HG02759 (cell line): ENCODE measurements around the gene DPYD.

Experiments
- ATAC-seq: cut with Tn5 transposase; IDR thresholded peaks from one replicate; pipeline ENCODE4 v1.9.1; 2021; ENCODE audit warnings: mild to moderate bottlenecking, moderate library complexity; ENCODE audit not compliant: unreplicated experiment

DPYD gene

DNA sequence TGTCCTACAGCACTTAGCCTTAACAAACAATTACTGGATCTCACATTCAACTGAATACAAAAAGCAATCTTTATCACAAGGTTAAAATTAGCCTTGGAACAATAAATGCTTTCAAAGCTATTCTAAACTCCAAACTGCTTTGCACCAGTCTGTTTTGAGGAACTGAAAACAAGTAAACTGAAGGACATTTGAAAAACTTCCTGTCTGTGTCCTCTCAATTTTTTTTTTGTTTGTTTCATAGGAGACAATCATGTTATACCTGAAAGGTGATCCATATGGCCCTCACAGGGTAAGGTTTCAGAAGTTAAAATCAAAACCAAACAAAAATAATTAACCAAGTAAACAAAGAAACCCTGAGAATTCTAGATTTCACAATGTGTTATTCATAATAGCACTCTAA lies 459.1 kb downstream of the DPYD start:
- peak; percentile 90 for ATAC-seq

DNA sequence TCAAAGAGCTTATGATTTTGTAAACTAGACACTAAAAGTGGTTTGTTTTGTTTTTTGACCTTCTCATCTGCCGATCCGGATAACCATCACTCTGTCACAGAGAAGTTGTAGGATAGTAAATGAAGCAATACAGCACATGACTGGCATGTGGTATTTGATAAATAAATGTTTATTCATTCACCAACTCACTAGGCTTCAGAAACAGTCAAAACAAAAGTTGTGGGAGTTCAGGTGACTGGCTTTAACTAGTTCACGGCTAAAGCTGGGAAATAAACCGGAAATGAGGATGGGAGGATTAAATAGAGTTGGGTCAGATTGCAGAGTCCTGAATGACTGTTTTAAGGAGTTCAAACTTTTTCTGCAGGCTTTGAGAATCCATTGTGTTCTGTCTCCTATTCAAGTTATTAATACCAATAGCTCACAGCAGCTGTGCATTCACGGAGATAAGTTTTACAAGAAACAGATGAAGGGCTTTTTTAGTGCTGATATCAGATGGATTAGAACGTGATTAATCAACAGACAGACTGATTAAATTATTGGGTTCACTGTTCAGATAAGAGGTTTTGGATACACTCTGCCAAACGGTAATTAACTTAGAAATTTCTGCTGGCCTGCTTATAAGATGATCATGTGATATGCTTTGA lies 463.3 kb downstream of the DPYD start:
- ATAC-seq: no peak

DNA sequence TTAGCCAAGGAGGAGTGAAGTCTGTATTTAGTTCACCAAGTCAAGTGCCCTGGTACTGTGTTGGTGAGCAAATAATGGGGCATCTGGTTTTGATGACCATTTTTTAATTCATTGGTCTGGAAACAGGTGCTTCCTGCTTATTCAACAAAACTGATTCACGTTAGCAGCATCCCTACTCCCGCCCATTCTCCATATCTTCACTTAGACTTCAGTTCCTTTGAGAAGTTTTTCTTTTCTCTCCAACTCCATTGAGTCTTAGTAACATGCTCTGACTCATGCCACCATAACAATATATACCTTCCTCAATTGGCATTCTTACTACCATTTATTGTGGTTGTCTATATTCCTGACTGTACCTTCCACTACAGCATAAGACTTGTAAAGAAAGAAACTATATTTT lies 468.9 kb downstream of the DPYD start:
- ATAC-seq: no peak

DNA sequence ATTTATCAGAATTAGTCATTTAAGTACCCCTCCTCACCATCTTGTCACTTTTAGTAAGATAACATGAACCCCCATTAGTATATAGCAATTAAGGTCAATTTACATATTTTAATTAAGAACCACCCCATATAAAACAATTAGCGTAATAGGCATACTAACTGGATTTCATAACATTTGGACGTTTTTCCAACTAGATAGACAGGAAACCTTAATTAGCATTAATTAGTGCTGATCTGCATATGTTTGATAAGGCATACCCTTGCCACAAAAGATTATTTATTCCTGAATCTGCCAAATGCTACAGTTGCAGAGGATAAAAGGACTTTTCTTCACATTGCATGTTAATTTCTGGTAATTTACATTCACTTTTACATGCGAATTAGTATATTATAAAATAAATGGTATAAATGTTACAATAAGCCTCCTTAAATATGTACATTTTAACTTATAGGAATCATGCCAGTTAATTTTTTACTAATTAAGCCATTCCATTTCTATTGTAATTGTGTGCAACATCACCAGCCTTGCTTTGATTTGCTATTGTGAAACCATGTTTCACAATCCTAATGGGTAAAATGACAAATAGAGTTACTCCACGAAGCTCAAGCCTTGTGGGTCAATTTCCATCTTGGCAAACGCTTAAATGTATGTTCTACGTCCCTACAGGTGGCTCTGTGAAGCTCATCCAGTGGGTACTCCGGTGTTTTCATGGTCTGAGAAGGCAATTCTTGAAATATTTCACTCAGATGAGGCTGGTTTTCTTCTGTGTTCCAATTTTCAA lies 469.6 kb downstream of the DPYD start:
- ATAC-seq: no peak

DNA sequence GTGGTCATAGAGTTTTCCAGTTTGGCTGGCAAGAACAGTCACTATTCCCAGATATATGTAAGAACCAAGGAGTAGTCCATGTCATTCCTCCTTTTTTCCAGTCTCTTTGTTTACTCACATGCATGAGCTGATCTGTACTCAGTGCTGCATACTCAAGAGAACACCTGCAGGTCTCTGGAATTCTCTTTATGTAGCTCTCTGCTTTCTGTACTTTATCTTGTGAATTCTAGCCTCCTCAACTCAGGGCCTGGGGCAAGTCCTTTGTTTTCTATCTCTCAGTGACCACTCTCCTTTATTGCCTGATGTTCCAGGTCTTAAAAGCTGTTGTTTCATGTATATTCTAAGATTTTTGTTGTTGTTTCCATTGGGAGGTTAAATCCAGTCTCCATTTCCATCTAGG lies 478.9 kb downstream of the DPYD start:
- no peak for ATAC-seq

DNA sequence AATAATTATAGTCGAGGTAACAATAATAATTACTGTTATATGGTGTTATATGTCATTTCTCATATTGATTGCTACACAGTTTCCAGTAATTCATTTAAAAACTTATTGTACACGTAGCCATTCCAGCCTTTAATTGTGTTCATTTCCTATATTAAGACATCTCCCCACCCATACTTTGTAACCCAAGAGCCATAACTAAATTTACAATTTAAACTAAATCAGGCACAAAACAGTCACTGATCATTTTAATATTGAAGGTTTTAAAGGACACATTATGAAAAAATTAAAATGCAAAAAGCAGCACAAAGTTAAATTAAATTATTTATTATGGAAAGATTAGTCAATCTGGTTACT lies 487.0 kb downstream of the DPYD start:
- ATAC-seq: no peak

DNA sequence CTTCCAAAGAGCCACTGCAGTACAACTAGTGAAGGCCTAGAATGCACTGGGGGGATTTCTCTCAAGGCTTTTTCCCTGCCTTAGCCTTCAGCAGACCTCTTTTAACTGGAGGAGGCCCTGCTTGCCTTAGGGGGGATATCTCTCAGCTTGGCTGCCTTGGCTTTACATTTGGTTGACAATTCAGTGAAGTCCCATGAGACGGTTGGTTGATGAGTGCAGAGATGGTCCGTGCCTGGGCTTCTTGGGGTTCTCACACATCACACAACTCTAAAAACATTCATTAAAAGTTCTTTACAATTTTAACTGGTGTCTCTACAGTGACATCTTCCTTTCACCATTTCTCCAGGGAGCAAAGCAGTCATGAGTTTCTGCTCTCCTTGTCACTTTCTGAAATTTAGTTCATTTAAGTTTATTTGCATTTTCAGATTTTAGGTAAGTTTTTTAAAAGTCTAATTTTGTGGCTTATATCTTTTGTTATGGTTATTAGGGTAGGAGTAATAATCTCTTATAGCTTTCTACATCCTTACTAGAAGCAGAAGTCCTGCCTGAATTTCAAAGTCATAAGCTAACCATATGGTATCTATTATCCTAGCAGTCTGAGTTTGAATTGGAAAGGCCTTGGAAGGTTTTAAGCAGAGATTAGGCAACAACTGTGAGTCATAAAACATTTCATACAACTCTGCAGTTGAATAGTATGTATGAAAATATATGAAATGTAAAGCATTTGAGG lies 487.6 kb downstream of the DPYD start:
- no peak for ATAC-seq

DNA sequence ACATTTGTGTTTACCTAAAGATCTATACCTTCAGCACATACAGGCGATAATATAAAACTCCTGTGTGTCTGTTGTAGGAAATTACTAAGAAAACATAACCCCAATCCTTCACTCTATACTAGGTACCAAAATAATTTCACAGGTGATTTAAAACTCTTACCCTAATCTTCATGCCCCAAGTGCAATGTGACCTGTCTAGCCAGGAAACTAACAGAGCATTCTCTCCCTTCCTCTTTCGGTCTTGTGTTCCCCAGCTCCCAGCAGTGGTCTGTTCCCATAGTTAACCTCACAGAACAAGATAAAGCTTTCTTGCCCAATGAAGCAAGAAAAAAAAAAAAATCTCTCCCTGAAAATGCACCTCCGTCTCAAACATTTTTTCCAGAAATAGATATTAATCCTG lies 493.5 kb downstream of the DPYD start:
- peak; percentile 54 for ATAC-seq

DNA sequence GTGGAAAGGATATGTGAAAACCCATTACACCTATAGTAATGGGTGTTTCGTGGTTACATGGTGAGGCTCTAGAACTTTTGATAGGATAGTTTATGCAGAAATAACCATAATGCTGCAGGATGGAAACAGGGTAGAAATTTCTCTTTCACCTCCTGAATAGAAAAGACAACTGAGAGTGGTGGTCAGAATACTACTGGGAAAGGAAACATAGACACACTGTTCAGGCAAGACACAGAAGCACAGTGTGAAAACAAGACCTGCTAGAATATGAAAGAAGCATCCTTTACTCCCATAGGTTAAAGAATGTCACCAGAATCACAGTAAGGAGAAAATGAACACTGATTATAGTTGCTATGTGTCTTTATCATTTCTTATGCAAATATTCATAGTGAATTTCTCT lies 496.6 kb downstream of the DPYD start:
- peak; percentile 49 for ATAC-seq

DNA sequence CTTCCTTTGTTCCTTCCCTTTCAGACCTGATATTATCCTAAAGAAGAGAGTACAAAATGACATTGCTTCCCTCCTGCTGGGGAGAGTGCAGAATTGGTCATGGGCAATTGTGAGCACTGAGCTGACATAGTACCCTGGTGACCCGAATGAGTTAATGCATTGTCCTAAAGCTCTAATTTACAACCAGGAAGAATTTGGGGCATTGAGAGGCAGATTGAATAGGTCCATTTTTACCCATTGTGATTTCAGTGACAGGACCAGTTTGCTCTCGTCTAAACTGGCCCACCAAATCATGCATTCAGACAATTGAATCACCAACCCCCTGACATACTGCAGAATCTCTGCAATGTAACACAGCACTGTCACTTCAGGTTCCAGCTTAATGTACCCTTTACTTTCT lies 497.4 kb downstream of the DPYD start:
- no peak for ATAC-seq

DNA sequence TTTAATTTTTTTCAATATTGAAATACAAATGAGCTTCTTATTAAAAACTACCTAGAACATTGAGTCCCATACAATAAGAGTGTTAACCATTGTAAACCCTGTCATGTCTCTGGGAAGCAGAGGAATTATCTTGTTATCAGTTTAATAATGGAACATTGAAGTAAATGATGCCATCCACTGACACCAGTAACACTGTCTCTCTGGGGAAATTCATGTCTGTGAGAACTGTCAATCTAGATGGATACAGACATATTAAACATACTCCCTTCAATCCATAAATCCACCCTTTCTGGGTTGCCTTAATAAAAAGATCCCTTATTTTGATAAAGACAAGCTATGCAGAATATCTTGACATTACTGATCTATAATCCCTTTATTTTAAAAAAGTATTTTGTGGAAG lies 503.2 kb downstream of the DPYD start:
- ATAC-seq: no peak

DNA sequence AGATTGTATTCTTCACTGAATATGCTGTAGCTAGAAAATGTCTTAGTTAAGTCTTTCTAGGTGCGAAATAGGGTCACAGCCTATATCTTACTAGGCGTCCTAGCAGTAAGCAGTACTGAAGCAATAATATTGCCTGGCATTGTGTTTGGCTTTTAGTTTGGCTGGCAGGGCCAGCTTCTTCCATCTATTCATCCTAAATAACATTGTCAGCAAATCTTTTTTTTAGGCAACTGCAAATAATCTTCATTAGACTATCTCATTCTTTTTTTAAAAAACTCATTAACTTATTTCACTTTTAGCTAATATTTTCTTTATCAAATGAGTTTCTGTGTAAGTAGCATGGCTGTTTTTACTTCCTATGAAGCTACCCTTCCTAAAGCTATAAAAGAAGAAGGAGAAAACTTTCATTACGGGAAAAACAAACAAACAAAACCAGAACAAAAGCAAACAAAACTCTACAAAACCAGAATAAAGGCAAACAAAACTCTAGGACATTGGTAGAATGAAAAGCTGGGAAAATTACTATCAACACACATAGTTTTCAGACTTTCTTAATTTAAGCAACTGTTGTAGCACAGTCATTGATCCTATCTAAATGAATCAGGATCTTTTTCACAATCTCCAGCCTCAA lies 506.0 kb downstream of the DPYD start:
- ATAC-seq: no peak

DNA sequence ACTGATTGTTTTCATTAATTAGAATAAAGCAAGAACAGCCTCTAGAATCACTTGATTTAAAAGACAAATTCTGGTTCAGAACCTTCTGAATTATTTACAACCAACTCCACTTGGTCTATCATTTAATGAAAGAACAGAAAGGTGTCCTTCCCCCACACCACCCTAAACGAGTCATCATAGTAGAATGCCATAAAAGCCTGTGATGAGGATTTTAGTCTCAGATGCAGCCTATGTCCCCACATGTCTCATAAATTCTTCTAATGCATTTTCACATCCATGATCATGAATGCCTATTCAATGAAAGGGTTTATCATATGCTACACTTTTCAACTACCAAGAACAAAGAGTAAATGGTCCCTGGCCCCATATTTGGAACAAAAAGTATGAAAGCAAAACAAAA lies 508.1 kb downstream of the DPYD start:
- no peak for ATAC-seq

DNA sequence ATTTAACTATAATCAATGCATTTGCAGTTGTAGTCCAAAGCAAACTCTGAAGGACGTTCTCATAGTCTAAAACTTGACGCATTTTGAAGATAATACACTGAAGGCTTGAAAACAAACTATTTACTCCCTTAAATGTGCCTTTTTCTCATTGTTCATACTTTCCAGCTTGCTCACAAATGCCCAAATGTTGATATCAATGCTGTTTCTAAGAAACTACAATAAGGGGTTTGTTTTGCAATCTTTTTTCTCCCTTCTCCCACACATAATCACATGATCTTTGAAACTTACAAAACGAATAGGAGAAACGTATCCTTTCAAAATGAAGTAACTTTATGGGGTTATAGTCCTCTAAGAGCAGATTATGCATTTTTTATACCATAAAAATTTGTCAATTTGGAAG lies 508.7 kb downstream of the DPYD start:
- no peak for ATAC-seq

DNA sequence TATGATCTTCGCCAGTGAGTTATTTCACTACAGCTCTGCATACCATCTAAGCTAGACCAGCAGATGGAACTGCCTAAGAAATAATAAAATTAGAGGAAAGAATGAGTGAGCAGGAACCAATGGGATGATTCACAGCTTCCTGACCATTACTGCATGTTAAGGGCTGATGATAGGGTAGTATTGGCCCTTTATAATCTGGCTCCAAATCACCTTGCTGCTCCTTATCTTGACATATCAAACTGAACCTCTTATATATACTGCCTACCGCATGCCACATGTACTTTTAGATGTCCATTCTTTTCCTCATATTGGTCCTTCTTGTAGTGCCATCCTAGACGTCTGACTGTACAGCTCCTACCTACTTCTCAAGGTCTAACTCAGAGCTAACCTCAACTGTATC lies 524.4 kb downstream of the DPYD start:
- no peak for ATAC-seq

DNA sequence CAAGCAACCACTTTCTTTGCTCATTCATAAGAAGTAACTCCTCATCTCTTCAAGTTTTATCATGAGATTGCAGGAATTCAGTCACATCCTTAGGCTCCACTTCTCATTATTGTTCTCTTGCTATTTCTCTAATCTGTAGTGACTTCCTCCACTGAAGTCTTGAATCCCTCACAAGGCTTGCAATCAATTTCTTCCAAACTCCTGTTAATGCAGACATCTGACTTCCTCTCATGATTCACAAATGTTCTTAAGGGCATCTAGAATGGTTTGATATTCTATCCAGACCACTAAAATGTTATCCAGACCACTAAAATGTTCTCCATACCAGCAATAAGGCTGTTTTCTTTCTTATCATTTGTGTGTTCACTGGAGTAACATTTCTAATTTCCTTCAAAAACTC lies 528.1 kb downstream of the DPYD start:
- no peak for ATAC-seq

DNA sequence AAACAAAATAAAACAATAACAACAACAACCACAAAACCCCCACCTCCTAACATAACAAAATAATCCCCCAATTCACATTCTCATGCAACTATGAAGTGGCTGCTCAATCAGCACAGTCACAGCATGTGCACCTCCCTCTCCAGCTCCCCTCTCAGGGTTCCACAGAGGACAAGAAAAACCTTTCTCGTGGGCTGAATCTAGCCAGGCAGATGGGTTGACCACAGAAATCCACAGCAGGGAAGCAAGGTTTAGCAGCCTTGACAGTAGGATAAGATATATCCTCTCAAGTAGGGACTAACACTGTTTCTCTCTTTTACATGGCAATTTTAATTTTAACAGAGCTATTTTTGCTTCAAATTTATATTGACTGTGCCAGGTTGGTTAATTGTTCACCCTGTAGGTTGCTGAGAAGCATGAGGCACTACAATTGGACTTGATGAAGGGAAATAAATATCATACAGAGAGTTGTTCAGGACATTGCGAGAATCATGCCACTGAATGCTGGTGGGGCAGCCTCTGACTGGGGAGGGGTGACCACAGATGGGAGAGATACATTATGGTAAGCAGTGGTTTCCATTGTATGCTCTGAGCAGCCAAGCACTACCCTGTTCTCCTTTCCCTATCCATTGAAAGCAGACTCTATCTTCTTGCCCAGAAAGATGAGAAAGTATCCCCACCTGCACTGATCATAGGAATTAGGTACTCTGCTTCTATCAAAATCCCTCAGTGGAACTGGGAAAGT lies 535.1 kb downstream of the DPYD start:
- no peak for ATAC-seq

DNA sequence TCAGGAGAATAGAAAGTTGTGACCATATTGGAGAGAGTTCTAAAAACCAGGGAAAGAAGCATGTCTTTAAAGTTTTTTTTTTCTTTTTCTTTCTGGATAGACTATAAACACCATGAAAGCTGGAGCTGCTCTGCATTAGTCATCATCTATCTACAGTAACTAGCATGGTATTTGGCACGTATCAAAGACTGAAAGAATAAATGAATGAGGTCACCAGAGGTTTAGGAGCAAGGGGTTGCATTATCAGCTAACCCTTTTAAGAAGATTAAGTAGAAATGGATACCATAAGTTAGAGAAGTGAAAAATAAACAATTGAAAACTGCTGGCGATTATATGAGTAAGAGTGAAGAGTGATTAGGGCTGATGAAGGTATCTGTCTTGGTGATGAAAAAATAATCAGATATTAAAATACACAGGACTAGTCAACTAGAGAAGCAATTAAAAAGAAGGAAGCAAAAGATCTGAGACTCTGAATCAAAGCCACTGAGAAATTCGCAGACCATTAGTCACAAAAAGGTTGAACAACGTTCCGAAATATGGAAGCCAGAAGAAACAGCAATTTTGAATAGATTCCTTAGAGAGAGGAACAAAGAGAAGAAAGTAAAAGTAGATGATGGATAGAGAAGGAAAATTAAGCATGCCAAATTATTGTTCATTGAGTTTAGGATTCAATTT lies 536.4 kb downstream of the DPYD start:
- no peak for ATAC-seq

DNA sequence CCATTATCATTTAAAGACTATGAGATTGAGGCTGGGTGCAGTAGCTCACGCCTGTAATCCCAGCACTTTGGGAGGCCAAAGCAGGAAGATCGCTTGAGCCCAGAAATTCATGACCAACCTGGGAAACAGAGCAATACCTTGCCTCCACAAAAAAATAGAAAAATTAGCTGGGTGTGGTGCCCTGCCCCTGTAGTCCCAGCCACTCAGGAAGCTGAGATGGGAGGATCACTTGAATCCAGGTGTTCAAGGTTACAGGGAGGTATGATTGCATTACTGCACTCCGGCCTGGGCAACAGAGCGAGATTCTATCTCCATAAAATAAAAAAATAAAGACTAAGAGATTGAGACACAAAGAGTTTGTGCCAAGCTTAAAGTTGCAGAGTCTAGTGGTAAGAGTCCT lies 537.0 kb downstream of the DPYD start:
- ATAC-seq: no peak

DNA sequence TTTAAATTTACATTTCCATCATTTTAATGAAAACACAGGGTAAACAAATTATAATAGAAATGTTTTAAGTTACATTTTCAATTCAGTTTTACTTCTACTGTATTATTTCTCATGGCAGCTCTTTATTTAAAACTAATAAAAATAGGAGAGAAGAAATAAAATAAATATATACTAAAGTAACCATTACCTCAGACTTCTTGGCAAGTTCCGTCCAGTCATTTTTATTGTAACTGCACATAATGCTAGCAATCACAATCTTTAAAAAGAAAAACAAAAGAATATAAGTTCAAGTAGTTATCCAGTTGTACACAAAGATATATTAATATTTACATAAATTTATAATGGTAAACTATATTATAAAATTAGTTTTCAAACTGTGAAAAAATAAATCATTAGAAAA lies 538.6 kb downstream of the DPYD start:
- no peak for ATAC-seq
